Choroid plexus epithelial cell (primary cell): ENCODE data around the gene TBPL2.
A peak's percentile ranks its signal among the peaks of the same experiment; 100 is the strongest.

Experiments used
- DNase-seq: peaks from one replicate; pipeline ENCODE4 v3.0.0-alpha.2; 2010; ENCODE audit warnings: low read depth
- H3K4me3 ChIP-seq: 2 replicates; pipeline ENCODE4 v1.5.1; 2011; ENCODE audit warnings: low read depth, mild to moderate bottlenecking, control low read depth, low read length, moderate library complexity
- TF ChIP-seq, protein P1 (sequence below): conservative IDR thresholded peaks from 2 replicates; pipeline ENCODE4 v1.5.1; 2011; ENCODE audit warnings: low read depth, mild to moderate bottlenecking, control low read depth, inconsistent platforms, low read length, moderate library complexity

The TBPL2 gene

DNA sequence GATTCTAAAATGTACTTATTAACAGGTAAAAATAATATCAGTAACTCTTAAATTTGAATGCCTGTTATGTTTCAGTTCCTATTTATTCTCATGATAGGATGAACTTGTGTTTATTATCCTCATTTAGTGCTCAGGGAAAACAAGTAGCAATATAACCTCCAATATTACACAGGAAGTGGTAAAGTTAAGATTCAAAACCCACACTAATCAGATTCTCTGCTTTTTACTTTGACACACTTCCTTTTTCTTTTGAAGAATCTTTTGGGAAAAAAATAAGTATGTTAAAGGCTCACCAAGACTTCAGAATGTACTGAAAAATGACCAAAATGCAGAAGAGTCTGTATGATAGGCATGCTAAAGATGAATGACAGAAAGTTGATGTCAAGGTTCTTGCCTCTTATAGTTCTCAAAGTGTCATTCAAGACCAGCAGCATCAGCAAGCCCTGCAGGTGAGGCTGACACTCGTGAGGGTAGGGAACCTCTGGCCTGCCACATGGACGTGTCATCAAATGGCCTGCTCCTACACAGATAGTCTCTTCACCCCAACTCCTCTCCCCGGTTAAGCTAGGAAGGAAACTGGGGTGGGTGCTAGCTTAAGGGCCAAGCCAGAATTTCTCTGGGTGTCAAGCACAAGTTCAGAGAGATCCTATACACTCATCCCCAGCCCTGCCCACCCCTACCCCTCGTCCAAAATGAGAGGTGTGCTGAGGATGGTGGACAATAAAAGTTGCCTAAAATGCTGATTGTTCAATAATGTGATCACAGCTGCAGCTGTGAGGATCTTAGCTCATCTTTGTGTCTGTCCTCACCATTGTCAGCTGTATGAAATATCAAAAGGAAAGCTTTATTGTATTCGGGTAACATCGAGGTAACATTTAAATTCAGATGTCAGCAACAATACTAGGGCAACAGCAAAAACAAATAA is 6.3 kb downstream of the TBPL2 start:
- no peak overlapping the region for H3K4me3 ChIP-seq

DNA sequence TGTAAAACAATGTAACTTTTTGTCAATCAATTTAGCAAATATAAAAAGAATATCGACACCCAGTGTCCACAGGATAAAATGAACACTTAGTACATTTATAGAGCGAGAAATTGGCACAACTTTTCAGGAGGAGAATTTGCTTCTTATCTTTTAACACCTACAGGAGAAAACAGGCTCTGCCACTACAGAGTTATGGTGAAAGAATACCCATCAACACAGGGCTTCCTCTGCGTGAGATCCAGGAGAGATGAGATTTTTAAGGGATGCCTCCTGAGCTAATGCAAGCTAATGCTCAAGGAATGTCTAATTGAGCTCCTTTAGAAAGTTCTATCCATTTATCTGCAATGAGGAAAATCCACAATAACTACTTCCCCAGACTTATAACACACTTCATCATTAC is 7.8 kb downstream of the TBPL2 start:
- no peak overlapping the region for H3K4me3 ChIP-seq
- DNase-seq, result no peak
- TF ChIP-seq, protein P1, sequence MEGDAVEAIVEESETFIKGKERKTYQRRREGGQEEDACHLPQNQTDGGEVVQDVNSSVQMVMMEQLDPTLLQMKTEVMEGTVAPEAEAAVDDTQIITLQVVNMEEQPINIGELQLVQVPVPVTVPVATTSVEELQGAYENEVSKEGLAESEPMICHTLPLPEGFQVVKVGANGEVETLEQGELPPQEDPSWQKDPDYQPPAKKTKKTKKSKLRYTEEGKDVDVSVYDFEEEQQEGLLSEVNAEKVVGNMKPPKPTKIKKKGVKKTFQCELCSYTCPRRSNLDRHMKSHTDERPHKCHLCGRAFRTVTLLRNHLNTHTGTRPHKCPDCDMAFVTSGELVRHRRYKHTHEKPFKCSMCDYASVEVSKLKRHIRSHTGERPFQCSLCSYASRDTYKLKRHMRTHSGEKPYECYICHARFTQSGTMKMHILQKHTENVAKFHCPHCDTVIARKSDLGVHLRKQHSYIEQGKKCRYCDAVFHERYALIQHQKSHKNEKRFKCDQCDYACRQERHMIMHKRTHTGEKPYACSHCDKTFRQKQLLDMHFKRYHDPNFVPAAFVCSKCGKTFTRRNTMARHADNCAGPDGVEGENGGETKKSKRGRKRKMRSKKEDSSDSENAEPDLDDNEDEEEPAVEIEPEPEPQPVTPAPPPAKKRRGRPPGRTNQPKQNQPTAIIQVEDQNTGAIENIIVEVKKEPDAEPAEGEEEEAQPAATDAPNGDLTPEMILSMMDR, result no peak

More for the DNA sequence above, 6.3 kb downstream of the TBPL2 start:
- DNase-seq, result no peak
- TF ChIP-seq, protein P1, result no peak

DNA sequence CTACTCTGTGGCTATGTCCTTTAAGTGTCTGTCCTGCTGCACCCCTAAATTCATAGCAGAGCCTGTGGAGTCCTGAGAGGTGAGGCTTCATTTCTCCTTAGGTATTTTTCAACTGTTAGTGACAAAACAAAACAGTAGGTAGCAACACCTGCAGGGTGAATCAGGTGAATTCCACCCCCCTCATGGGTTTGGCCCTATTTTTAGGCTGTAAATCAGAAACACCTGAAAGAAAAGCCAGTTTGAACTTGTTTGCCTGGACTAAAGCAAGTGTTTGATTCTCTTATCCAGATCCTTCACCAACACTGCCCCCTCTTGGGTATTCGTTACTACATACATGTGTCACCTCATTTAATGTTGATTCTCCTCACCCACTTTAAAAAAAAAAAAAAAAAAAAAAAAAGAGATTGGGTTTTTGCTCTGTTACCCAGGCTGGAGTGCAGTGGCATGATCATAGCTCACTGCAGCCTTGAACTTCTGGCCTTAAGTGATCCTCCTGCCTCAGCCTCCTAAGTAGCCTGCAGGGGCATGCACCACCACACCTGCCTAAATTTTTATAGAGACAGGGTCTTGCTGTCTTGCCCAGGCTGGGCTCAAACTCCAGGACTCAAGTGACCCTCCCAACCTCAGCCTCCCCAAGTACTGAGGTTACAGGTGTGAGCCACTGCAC is 10.3 kb downstream of the TBPL2 start:
- no peak overlapping the region for H3K4me3 ChIP-seq
- TF ChIP-seq, protein P1, result peak; percentile 65
- peak; percentile 92 for DNase-seq

DNA sequence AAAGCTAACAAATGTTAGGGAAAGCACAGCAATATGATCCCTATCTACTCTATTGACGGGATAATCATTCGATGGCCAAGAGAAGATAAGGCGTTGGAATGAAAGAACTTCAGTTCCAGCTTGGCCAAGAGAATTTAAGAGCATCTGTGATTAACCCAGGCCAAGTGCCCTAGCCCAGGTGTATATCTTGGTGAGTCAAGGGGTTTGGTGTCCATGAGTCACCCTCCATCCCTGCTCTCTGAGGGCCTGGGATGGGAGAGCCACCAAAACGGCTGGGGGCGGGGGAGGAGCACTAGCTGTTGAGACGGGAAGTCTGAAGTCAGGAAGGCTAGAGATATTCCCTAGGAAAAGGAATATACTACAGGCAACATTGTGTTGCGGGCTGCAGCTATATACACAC is 13.0 kb downstream of the TBPL2 start:
- no peak overlapping the region for H3K4me3 ChIP-seq
- DNase-seq, result no peak
- TF ChIP-seq, protein P1, result no peak

DNA sequence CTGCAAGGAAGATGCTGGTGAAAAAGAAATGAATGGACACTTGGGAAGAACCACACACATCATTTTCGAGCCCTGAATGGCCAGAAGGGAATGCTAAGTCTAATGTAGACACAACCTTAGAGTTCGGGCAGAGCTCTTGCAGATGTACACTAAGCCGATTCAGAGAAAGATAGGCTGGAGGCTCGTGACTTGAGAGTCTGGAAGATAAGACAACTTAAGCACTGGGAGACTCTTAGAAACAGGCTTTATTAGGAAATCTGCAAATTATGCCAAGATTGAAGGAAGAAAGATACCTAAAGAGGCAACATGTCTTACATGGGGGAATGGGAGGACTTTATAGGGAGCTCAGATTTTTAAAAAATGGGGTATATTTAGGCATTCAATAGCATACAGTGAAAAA is 13.5 kb downstream of the TBPL2 start:
- H3K4me3 ChIP-seq, result no peak overlapping the region
- TF ChIP-seq, protein P1, result no peak
- no peak for DNase-seq

DNA sequence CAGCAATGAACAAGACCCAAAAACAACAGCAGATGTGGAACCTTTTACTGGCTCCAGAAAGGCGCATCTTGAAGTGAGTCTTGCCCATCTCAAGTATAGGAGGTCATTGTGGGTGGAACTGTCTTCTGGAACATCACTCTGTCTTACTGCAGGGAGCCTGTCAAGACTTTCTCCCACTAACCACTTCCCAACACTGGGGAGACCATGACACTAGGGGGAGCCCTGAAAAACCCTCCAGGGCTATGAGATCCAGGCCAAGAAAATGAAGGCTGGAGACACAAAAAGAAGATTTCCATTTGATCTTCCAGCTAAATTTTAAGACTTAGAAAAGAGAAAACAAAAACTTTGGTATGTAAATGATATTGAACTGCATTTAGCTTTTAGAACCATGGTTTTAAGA is 15.3 kb downstream of the TBPL2 start:
- DNase-seq, result no peak
- TF ChIP-seq, protein P1, result no peak
- no peak overlapping the region for H3K4me3 ChIP-seq
